Effector memory CD4-positive, alpha-beta T cell (primary cell): ENCODE results near the gene ITGA11.
"Not testable (repeated sequence)": the region's sequence is repeated elsewhere in the genome, so short reads cannot be mapped to it uniquely, and the experiment has no call there.

Experiments used
- DNase-seq, 3 donors: peaks; one replicate each; pipeline ENCODE4 v3.0.0-alpha.2; 2020
- H3K27ac ChIP-seq: 2 replicates; pipeline ENCODE4 v1.7.0; 2013; ENCODE audit warnings: mild to moderate bottlenecking, low read length, moderate library complexity; ENCODE audit not compliant: insufficient read depth, poor library complexity, severe bottlenecking
- H3K27me3 ChIP-seq: replicated peaks from 2 replicates; pipeline ENCODE4 v1.7.0; 2013; ENCODE audit warnings: mild to moderate bottlenecking, low read length; ENCODE audit not compliant: insufficient read depth, control insufficient read depth, poor library complexity, severe bottlenecking
- H3K36me3 ChIP-seq: 2 replicates; pipeline ENCODE4 v1.7.0; 2013; ENCODE audit warnings: mild to moderate bottlenecking, low read length, moderate library complexity; ENCODE audit not compliant: control insufficient read depth, insufficient read depth
- H3K4me1 ChIP-seq: 2 replicates; pipeline ENCODE4 v1.7.0; 2013; ENCODE audit warnings: low read length, mild to moderate bottlenecking; ENCODE audit not compliant: control insufficient read depth, insufficient read depth, poor library complexity, severe bottlenecking
- H3K4me3 ChIP-seq: 2 replicates; pipeline ENCODE4 v1.7.0; 2013; ENCODE audit warnings: low read length, low read depth, mild to moderate bottlenecking; ENCODE audit not compliant: insufficient read depth, poor library complexity, severe bottlenecking
- H3K9me3 ChIP-seq: 2 replicates; pipeline ENCODE4 v1.7.0; 2013; ENCODE audit warnings: mild to moderate bottlenecking, low read length, moderate library complexity; ENCODE audit not compliant: control insufficient read depth

The ITGA11 gene

DNA sequence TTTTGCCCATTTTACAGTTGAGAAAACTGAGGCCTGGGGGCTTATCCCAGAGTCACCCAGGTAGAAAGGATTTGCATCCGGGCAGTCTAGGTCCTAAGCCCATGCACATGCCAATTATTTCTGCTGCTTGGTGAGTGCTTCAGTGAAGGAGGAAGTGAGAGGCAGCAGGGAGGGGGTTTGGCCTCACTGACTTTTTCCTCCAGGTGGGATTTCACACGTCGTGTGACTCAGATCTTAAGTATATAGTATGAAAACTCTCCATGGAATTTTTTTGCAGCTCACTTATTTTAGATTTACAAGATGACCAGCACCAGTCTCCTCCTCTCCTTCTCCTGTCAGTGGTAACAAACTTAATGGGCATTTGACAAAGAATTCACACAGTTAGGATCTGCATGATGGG, 4.6 kb downstream of the ITGA11 start:
- DNase-seq: no peak
- Histone ChIP-seq H3K27ac (no peak overlapping the region), H3K9me3 (no peaks in the 10 kb centered on the region), H3K4me1 (no peaks in the 10 kb centered on the region), H3K27me3 (peaks cover 7% of the 10 kb centered on the region), H3K36me3 (no peaks in the 10 kb centered on the region), H3K4me3 (no peak overlapping the region)

DNA sequence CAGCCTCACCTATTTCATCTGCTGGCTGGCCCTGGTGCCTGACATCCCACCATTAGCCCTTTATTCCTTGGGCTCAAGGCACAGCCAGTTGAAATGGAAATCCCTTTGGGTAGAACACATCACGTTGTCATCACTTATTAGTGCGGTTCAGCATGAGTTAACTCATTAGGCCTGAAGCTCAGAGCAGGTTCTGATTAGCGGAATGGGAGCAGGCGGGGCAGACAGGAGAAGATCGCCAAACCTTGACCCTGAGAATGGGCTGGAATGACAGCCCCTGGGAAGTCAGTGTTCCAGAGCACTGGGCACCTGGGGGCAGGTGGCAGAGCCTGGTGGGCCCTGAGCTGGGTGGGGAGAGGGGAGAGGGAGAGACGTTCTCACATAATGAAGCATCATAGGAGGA, 5.8 kb downstream of the ITGA11 start:
- no peak overlapping the region for H3K4me3 ChIP-seq
- H3K27ac ChIP-seq: no peak overlapping the region
- no peaks in the 10 kb centered on the region for H3K4me1 ChIP-seq
- peaks cover 7% of the 10 kb centered on the region for H3K27me3 ChIP-seq
- H3K9me3 ChIP-seq: no peaks in the 10 kb centered on the region
- no peaks in the 10 kb centered on the region for H3K36me3 ChIP-seq
- no peak for DNase-seq

DNA sequence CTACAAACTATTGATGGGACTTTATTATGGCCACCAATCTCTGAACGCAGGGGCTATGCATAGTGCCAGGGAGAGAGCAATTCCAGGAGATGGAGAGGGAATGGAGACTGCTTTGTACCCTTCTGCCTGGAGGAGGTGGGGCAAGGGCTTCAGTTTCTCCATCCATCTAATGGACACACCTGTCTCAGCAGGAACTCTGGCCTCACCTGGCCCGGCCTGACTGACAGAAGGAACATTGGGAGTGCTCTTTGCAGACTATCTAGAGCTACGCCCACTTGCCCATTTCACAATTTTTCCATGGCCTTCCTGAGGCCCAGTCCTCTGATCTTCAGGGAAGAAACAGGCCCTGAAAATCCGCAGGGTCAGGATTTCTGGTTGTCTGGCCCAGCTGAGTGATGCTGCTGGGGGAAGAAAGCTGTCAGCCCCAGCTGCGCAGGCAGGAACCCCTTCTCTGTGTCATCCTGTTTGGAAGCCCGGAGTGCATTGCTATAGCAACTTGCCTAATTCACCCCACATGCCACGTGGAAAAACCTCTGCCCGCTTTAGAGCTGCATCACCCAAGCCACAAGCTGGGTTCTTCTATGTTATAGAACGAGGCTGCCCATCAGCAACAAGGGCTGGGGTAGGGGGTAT, 6.4 kb downstream of the ITGA11 start:
- H3K4me3 ChIP-seq: no peak overlapping the region
- H3K27me3 ChIP-seq: peaks cover 3% of the 10 kb centered on the region
- no peak for DNase-seq
- no peaks in the 10 kb centered on the region for H3K9me3 ChIP-seq
- no peaks in the 10 kb centered on the region for H3K4me1 ChIP-seq
- no peak overlapping the region for H3K27ac ChIP-seq
- H3K36me3 ChIP-seq: no peaks in the 10 kb centered on the region

DNA sequence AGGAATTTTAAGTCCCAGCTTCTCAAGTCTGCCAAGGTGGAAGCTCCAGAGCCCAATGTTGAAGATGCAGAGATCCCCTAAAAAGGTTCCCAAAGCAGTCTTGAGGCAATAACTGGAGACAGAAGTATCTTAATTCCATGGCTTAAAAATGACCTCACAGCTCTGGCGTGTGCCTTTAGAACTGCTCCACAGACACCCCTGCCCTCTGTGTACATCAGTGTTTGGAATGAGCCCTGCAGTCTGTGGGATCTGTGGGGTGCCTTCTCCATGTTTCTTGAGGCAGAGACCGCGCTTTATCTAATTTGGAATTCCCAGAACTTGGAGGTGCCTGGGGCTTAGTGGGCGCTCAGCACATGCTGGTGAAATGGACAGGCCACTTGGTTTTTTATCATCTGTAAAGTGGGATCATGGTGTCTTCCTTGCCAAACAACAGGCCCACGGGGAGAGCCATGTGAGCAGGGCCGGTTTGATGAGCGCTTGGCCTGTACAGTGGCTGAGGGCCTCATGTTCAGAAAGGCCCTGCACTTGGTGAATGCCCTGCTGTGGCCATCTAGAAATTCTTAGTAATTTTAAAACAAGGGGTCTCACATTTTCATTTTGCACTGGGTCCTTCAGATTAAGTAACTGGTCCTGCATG, 7.1 kb downstream of the ITGA11 start:
- H3K27ac ChIP-seq: no peak overlapping the region
- H3K4me3 ChIP-seq: no peak overlapping the region
- H3K36me3 ChIP-seq: no peaks in the 10 kb centered on the region
- no peaks in the 10 kb centered on the region for H3K9me3 ChIP-seq
- no peaks in the 10 kb centered on the region for H3K4me1 ChIP-seq
- DNase-seq: no peak
- no peaks in the 10 kb centered on the region for H3K27me3 ChIP-seq

DNA sequence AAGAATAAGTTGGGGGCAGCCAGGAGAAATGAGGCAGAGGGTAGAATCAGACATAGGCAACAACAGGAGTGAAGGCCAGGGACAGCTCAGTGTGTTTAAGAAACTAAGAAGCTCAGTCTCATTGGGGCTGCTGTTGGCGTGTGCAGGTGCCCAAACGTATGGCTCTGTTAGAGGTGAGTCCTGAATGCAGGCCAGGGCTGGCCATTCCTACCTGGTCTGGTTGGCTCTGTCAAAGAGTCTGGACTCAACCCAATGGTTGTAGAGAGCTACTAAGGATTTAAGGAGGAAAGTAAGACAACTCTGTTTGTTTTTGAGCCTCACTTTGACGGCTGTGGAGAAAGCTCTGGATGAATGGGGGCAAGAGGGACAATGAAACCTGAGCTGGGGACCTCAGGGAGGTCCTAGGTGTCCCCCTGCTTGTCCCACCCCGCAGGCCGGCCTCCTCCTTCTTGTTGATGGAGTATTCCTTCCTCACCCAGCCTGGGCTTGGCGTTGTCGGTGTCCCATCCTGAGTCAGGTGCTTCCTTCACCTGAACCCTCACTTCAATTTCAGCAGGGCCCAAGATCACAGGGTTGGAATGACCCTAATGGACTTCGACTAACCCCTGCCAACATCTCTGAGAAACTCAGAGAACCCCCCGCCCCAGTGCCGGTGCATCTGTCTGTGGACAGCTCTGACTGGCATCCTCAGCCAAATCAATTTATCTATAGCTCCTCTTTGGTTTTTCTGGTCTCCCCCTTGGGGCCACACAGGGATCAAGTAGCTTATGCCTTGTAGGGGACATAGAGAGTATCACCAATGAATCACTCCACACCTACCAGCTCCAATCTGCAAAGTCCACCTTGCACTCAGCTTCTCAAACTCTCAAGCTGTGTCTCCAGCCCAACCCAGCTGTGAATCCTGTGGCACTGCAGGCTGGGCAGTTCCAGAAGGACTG, 8.3 kb downstream of the ITGA11 start:
- no peaks in the 10 kb centered on the region for H3K36me3 ChIP-seq
- H3K4me3 ChIP-seq: no peak overlapping the region
- H3K9me3 ChIP-seq: no peaks in the 10 kb centered on the region
- H3K27ac ChIP-seq: no peak overlapping the region
- H3K4me1 ChIP-seq: no peaks in the 10 kb centered on the region
- no peak for DNase-seq
- H3K27me3 ChIP-seq: no peaks in the 10 kb centered on the region

DNA sequence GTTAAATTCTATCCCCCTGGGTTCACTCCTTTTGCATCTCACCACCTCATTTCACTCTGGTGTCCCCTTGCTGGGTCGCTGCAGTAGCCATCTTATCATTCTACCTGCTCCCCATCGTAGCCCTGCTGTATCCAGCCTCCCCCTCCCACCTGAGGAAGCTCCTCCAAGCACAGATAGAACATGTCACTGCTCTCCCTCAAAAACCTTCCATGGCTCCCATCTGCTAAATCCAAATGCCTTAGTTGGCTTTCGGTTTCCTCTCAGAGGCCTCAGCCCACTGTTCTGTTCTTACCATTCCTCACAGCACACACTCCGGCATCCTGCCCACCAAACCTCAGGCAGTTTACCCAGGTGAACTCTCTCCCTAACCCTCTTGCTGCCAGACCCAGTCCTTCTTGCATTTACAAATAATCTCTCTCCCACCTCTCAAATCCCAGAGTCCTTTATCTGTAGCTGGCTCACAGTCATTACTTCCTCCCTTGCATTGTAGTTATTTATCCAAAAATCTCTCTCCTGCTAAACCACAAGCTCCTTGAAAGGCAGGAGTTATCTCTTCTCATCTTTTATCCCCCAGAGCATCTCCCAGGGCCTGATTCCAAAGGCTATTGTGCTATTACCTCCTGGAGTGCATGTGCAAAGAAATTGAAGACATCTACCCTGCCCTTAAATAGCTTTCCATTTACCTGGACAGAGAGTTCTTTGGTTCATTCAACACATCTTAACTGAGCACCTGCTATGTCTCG, 9.4 kb downstream of the ITGA11 start:
- H3K9me3 ChIP-seq, H3K4me3 ChIP-seq, H3K27me3 ChIP-seq, DNase-seq, H3K27ac ChIP-seq, H3K36me3 ChIP-seq, H3K4me1 ChIP-seq: not testable (repeated sequence)

DNA sequence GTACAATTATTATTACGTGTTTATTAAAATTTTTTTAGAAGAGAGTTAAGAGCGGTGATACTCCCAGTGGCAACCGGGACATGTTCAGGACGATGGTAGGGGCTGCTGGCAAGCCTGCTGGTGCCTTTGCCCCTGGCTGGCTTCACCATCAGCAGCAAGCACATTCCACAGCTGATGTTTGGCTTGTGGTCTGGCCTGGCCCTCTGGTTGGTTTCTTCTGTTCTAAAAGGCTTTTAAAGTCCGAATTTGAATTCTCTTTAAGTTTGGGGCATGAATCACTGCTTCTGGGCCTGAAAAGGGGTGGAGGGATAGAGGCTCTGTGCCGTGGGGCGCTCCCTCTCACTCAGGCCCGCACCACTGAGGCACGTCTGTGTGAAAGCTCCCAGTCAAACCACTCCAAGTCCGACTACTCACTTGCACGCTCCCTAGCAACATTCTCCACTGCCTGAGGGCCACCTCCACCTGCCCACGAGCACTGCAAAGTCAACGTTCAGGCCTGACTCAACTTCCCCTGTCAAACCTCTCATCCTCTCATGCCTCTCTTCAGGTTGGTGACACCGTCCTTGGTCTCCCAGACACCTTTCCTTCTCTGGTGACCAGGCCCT, 10.1 kb downstream of the ITGA11 start:
- DNase-seq: no peak
- H3K36me3 ChIP-seq: no peaks in the 10 kb centered on the region
- no peaks in the 10 kb centered on the region for H3K9me3 ChIP-seq
- no peak overlapping the region for H3K27ac ChIP-seq
- no peaks in the 10 kb centered on the region for H3K27me3 ChIP-seq
- no peaks in the 10 kb centered on the region for H3K4me1 ChIP-seq
- H3K4me3 ChIP-seq: no peak overlapping the region

DNA sequence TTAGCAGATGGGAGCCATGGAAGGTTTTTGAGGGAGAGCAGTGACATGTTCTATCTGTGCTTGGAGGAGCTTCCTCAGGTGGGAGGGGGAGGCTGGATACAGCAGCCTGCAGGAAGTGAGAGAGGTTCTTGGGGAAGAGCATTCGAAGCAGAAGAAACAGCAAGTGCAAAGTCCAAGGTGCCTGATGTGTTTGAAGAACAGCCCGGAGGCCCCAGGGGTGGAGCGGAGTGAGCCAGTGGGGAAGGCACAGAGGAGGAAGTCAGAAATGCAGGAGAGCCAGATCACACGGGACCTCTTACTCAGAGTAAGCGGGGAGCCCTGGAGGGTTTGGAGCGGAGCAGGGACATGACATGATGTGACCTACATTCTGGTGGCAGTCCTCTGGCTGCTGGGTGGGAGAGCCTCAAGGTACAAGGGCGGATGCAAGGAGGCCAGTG, 10.8 kb downstream of the ITGA11 start:
- Histone ChIP-seq H3K4me3 (no peak overlapping the region), H3K27me3 (no peaks in the 10 kb centered on the region), H3K36me3 (no peaks in the 10 kb centered on the region), H3K27ac (no peak overlapping the region), H3K4me1 (no peaks in the 10 kb centered on the region), H3K9me3 (no peaks in the 10 kb centered on the region)
- DNase-seq: no peak

DNA sequence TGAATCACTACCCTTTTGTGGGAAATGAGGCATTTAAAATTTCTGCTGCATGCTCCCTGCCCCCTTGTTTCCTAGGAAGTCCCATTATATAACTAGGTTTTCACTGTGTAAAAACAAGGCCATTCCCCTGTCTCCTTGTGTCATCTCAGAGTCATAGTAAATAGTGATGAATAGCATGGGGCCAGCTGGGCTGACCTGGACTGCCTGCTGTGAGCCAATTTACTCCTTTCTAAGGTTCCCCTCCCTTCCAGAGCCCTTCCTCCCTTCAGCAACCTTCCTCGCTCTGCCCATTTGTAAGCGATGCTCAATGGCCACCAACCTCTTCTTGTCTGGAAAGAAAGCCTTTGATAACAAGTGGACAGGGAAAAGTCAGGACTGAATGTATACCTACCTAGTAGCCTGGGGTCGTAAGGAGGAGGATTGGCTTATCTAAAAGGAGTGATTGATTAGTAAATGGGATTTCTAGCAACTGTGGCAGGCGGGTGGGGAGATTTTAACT, 11.7 kb downstream of the ITGA11 start:
- Histone ChIP-seq H3K4me1 (no peaks in the 10 kb centered on the region), H3K4me3 (no peak overlapping the region), H3K27ac (no peak overlapping the region), H3K36me3 (no peaks in the 10 kb centered on the region), H3K9me3 (no peaks in the 10 kb centered on the region), H3K27me3 (no peaks in the 10 kb centered on the region)
- DNase-seq: no peak
